Limb (tissue), 2 donors: ENCODE data around the gene ASTN2.

Experiments used
- DNase-seq, 2 donors: peaks; one replicate each; pipeline ENCODE4 v3.0.0-alpha.2; 2016; ENCODE audit errors: extremely low spot score in 2 of 2

The ASTN2 gene

DNA sequence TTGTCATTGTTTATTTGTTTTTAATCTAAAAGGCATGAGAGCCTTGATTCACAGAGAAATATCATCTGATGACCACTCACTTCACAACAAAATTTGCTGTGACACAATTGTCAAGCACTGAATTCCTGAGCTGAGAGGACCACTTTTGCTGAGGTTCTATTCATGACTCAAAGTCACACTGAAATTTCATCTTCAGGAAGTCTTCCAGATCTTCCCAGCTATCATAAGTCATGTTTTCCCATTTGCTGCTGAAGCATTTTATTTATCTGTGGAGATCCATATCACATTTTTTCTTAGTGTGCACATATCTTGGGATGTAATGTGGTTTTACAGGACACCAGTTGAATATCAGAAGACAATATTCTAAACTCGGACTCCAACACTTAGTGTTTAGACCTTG lies 982.8 kb downstream of the ASTN2 start:
- DNase-seq, result no peak

DNA sequence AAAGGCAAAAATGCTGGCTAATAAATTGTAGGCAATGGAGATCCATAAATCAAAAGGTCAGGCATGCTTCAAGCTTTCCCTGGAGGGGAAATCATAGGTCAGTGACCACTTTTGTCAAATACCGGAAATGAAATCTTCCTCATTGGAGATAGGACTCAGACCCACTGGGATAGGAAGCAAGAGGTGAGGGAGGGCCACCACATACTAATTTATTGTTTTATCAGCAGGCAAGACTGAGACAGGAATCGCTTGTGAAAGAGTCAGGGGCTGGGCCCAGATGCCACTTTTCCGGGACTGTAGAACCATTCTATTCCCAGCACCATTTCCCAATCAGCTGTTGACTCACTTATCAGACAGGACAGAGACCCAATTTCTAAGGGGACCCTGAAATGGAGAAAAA lies 984.0 kb downstream of the ASTN2 start:
- no peak for DNase-seq

DNA sequence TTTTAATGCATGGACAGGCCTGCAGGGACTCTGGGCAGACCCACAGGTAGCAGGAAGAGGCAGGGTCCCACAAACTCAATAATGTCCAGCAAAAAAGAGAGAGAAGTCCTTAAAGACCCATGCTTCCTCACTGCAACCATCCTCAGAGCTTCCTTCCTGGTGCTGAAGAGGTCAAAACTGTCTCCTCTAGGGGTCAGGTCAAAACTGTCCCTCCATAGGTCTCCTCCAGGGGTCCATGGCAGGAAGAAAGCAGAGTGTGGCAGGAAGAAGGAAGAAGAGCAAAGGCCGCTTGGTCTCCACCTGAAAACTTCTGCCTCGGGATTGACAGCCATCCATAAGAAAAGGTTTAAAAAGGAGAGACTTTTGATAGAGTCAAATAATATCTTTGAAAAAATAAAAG lies 989.6 kb downstream of the ASTN2 start:
- DNase-seq, result no peak

DNA sequence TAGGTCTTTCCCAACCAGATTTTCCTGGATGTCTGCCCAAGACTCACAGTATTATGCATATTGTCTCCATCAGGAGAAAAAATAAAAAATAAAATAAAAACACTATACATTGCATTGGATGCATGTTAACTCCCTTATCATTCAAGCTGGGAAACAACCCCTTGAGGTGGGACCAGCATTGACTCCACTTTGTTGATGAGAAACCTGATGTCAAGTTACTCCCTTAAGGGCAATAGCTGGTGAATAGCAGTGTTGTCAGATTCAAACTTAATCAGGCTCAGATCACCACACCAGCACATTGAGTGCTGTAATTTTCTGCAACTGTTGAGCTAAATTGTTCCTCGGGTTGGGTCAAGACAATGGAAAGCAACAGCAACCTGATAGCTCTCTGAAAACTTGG lies 991.7 kb downstream of the ASTN2 start:
- DNase-seq, result no peak

DNA sequence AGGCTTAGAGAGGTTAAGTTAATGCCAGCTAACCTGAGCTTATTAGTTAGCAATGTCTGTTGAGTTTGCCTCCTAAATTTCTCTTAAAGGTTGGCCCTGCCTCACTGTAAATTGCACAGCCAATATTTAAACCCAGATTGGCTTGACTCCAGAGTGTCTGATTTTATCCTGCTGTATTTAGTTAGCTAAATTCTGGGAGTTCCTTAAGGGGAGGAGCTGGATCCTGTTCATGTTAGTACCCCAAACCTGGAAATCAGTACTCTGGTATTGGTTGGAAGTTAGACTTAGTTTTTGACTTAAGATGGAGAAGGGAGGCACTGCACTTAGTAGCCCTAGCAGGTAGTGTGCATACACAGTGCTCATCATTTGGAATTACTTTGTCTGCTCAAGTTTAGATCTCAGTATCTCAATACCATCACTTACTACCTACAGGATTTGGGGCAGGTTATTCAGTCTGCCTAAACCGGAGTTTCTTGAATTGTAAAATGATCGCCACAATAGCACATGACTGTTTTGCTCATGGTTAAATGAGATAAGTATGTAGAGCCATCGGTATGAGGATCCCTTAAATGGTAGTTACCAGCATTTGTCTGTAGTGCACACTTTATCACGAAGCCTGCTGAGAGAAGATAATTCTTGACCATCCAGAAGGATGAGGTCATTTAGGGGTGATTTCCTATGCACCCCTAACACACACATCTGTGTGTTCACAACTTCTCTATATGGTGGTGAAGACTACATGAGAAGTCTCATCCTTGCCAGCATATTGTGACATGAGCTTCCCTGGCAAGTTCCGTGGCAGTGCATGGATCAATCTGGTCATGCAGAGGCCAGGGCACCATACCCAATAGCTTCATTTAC lies 992.5 kb downstream of the ASTN2 start:
- no peak for DNase-seq

DNA sequence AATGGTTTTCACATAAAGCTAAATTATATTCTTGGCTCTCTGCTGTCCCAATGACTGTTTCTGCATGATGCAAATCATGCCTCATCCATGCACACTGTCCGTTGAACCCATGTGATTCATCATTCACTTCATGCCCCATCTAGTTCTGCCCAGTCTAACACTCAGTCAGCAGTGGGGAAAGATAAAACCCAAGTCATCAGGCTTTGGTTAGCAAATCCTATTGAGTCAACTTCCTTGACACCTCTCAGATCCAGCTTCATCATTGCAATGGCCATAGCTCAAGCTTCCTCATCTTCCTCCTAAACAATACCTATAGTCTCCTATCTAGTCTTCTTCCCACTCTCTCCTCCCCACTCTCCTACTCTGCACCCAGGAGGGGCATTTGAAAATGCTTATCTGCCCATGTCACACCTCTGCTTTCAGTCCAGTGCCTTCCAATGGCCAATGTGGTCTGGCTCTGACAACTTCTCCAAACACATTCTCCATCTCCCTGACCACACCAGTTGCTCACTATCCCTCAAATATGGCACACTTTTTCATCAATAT lies 993.8 kb downstream of the ASTN2 start:
- no peak for DNase-seq

DNA sequence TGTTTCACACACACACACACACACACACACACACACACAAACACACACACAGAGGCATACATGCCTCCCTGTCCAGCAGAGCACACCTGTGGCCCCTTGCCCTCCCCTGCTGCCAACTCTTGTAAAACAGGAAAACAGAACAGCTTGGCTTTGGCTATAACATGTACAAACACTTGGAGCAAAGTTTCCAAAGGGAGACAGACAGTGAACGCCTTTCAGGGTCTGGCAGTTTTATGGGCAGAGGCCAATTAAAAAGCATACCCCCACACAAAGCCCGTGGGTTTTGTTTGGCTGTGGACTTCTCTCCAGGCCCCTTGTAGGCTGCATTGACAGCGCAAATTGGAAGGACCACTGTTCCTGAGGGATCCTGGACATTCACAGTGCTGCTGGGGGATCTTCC lies 995.7 kb downstream of the ASTN2 start:
- no peak for DNase-seq

DNA sequence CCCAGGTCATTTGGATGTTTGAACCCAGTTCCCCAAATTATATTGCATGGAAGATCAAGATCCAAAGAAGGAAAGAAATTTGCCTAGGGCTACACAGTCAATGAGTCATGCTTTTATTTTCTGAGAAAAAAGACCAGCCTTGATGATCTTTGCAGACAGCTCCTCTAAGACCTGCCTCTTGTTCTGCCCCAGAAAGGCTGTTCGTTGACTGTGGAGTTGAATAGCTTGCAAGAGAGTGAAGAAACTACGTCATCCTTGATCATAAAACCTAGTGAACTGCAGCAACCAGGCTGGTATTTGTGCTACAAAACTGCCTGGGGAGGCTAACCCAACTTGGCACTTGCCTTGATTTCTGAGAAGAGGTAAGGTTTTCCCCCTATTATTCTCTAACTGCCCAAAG lies 997.4 kb downstream of the ASTN2 start:
- no peak for DNase-seq

DNA sequence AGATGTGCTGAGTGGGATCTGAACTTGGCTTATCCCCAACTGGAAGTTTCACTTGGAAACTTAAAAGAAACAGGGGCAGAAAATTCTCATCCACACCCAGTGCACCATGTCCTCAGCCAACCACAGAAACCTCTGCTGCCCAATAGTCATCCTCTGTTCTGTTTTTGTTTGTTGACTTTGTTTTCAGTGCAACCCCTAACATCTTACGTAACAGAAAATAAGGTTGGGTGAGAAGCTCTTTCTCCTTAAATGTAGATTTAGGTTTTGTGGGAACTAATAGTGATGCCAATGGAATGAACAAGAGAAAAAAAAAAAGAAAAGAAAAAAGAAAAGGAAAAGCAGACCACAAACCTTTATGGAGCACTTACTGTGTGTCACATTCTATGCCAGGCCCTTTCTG lies 998.4 kb downstream of the ASTN2 start:
- DNase-seq, result no peak

DNA sequence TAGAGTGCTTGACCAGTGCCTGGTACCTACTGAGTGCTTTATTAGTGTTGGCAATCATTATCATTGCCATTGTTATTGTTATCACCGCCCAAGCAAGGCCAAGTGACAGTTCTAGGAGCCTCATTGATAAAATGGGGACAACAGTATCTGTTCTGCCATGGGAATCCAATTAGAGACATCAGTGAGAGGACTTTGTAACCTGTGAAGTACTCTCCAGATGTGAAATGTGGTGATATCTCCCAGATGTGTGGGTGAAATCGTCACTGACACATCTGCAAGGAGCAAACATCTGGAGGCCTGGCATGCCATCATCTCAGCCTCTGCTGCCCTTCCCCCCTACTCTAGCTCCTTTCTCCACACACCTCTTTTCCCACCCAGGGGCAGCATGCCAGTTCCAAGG lies 1000.5 kb downstream of the ASTN2 start:
- DNase-seq, result peak in 1 of 2 donors; percentile 58

DNA sequence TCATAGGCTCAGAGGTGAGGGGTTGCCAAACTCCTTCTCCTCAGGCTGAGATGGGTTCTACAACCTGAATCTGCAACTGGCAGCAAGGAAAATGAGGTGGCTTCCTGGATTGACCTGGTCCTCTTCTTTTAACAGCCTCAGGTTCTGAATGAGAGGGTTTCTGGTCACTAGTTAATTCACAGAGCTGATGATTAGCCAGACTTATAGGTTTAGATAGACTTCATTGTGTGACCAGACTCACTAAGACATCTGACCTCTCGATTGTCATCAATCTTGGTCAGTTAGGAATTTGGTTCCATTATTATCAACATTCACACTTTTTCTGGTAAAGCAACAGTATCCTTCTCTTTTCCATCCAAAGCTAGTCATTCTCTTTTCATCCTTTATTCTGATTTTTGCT lies 1003.4 kb downstream of the ASTN2 start:
- no peak for DNase-seq

DNA sequence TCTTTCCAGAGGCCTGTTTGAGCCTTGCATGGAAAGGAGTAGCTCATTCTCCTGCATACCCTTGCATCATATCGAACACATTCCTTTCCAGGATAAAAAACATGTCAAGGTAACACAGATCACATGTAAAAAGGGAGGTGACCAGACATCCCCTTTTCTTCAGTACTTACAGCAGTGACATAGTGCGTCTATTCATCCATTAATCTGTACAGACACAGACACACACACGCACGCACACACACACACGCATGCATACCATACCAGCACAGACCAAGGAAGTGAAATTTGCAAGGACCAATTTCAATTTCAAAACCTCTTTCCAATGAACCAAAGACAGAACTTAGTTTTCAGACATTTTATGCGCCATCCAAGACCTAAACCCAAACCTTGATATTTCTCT lies 1005.2 kb downstream of the ASTN2 start:
- DNase-seq, result no peak

DNA sequence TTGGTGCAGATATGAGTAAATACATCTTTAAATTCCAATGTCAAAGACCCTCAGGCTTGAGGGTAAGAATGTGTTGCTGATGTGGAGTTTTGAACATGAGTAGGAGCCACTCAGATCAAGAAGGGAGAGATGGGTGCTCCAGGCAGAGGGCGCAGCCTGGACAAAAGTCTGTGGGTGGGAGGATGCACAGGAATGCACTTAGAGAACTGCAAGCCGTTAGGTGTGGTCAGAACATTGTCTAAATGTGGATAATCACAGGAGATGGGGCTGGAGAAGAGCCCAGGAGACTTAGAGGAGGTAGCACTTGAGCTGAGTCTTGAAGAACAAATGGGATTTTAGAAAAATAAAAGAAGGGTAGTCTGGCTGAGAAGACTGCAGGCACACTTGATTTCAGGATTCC lies 1005.7 kb downstream of the ASTN2 start:
- no peak for DNase-seq

DNA sequence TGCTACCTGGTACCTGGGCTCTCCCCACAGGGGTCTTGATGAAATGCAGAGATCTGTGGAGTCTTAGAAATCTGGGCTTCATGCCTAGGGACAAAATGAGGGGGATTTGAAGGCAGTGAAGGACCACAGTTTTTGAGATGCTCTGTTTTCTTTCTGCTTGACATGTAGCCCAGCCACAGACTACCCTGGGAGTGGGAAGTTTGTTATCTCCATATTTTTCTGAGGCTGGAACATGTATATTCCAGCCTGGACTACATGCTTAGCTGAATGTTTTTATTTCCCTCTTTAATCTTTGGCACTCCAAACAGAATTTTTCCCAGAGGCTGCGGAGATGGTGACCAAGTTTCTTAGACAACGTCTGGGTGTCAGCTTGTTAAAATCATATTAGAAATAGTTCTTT lies 1008.4 kb downstream of the ASTN2 start:
- DNase-seq, result no peak

DNA sequence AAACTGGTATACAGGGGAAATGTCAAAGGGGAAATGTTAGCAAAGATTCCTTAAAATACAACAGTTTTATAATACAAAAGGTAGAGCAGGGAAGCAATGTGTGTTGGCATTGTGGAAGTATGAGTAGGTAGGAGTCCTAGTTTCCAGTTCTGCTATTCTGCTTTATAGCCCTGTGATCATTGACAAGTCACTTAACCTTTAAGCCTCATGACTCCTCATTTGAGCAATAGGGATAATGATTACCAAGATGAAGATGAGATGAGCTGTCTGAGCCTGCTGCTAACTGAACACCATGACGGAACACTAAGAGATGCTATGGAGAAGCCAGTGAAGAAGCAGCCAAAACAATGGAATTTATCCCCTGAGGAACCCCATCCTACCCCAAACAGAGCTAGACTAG lies 1009.5 kb downstream of the ASTN2 start:
- no peak for DNase-seq

DNA sequence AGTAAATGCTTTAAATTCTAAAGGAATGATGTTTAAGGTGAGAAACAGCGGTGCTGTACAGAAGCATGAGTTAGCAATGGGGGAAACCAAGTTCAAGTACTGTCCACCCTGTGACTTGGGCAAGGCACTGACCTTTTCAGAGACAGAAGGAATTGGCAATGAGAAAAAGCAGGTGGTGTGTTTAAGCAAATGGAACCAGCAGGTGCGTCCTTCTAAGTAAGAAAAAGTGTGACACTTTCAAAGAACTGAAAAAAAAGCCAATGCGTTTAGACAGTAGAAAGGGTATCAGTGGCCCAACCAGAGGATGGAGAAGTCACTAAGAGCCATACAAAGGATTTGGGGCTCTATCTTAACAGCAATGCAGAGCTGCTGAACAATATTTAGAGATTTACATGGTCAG lies 1010.6 kb downstream of the ASTN2 start:
- no peak for DNase-seq

DNA sequence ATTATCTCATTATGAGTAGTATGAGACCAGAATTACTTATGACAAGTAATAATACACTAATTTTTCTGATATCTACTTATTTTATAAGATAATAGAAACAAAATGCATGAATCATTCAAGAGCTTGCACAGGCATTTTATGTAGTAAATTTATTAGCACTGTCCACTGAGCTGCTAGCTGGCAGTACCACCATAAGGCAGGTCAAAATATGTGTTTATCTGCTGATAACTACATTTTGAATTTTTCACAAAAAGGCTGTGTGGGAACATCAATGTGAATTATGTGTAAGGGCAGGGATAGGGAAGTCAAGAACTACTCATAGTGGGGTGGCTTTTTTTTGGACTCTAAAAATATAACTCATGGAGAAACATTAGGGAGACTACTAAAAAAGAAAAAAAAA lies 1011.7 kb downstream of the ASTN2 start:
- no peak for DNase-seq

DNA sequence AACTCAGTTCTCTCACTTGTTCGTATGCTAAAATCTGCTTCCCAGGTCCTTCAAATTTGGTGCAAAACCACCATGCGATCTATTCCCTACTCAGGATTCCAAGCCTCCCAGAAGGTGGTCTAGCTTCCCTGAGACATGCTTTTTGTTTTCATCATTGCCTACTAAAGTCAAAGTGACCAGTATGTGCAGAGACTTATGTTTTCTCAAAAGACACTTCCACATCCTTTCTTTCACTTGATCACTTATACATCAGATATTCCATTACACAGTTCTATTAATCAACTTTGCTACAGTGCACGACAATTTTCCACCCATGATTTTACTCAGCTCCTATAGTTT lies 1019.2 kb downstream of the ASTN2 start:
- no peak for DNase-seq

DNA sequence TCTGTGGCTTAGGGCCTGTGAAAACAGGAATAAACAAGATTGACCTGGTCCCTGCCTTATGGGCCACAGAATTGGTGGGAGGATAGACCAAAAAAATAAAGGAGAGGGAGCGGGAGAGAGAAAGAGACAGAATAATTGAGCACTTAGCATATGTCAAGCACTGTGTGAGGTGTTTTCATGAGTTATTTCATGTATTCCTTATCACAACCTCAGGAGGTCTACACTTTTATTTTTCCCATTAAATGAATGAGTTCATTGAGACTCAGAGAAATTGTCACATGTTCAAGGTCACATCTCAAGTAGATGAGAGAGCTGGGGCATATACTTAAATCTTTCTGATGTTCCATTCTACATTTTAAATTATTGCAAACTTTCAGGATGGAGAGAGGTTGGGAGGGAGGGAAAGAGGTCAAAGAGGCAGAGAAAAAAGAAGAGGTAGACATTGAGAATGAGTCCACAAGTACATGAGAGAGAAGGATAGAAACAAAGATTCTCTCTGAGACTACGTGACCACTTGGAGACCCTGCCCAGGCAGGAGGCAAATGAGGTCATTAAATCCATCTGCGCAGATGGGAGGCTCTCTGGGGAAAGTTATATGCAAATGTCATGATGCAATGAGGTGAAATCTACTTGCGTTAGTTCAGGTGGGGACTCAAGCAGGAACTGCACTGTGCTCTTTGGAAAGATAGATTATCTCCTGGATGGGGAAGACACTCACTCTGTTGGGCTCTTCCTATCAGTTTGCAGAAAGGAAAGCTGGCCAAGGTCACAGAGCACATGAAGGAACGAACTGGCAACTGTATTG lies 1019.8 kb downstream of the ASTN2 start:
- DNase-seq, result no peak

DNA sequence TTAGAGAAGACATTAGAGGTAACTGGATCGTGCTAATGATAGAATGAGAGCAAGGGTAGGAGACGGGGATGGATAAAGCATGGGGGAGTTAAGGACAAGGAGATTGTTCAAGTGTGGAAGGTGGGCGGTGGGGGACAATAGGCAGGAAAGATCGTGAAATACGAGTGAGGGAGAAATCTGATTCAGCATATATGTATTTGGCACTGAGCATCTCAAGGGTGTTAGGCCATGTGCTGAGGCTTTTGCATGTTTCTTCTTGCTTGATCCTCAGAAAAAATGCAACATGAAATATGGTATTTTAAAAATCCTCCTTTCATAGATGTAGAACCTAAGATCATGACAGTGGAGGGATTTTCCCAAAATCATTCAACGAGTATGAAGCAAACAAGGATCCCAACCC lies 1020.8 kb downstream of the ASTN2 start:
- no peak for DNase-seq

DNA sequence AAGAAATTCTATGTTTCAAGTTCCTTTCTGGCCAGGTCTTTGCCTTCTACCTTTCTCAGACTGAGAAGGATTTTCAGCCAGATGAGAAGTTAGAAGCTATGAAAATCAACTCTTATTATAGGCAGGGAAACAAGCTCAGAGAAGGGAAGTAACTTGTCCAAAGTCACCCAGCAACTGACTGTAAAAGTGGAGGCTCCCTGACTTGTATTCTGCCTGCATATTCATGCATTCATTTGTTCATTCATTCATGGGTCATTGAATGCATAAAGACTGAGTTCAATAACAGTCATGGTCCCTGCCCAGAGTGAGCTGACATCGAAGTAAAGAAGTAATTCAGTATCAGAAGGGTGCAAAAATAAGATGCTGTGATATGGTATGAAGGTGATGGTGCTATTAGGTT lies 1021.7 kb downstream of the ASTN2 start:
- DNase-seq, result no peak

DNA sequence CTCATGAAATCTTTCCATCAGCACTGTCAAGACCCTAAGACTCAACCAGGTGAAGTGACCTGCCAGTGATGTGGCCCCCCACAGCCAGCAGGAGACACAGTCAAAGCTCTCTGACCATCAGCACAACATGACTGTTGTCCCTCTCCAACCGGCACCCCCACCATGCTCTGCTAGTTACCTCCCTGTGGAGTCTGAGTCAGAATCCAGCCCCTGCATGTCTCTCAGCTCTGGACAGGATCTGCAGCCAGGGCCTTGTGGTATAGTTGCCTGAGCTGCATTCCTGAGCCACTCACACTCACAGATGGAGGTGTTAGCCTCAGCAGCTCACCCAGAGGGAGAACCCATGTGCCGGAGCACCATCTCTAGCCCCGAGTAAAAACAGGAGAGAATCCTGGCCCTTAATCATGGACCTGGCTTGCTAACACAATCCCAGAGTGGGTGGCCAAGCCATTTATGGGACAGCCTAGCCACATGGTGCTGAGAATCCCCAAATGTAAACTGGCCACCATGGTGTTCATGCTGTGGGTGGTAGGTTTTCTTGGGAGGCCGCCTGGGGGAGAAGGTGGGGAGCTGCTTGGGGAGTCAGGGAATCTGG lies 1023.5 kb downstream of the ASTN2 start:
- no peak for DNase-seq
